CD4-positive, alpha-beta T cell treated with Interleukin-1 beta for 1 hour (primary cell): ENCODE data around the gene ADAM12.
"Not testable (repeated sequence)": the region's sequence is repeated elsewhere in the genome, so short reads cannot be mapped to it uniquely, and the experiment has no call there.

Experiments used
- DNase-seq, 2 donors: peaks; one replicate each; pipeline ENCODE4 v3.0.0-alpha.2; 2020 to 2022

The ADAM12 gene

GRCh38 chr10:126259760-126260479, 128.4 kb downstream of the ADAM12 start:
- no peak for DNase-seq

GRCh38 chr10:126256864-126257263, 131.4 kb downstream of the ADAM12 start:
- DNase-seq = no peak

GRCh38 chr10:126255313-126255712, 133.0 kb downstream of the ADAM12 start:
- DNase-seq = no peak

GRCh38 chr10:126253611-126253998, 134.7 kb downstream of the ADAM12 start:
- no peak for DNase-seq

DNA sequence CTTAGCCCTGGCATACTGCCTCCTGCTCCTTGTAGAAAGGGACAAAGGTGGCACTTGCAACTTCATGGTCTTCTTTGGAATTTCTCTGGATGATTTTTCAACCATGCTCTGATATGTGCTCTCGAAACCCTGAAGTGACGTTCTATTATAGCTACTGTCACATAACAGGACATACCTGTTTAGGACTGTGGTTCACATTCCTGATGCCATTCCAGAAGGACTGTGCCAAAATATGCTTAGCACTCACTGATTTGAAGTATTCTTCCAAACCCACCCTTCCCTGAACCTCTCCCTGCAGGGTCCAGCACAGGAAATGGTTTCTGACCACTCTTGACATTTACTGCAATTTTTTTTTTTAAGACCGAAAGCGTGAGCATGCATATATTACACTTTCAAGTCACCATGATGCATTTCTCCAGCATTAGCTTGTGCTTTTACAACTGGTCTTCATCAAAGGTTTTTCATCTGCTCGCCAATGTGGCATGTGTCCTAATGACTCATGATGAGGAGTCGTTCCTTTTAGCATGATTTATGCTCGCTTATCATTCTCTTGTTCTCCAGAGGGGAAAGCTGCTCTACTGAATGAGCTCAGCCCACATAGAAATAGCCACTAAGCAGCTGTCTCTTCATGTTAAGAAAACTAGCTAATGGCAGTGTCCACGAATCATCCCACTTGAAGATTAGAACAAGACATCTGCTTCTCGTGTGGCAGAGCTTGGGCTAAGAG, 135.2 kb downstream of the ADAM12 start:
- no peak for DNase-seq

GRCh38 chr10:126251778-126252407, 136.4 kb downstream of the ADAM12 start:
- DNase-seq = no peak

GRCh38 chr10:126250527-126251310, 137.6 kb downstream of the ADAM12 start:
- DNase-seq = no peak

DNA sequence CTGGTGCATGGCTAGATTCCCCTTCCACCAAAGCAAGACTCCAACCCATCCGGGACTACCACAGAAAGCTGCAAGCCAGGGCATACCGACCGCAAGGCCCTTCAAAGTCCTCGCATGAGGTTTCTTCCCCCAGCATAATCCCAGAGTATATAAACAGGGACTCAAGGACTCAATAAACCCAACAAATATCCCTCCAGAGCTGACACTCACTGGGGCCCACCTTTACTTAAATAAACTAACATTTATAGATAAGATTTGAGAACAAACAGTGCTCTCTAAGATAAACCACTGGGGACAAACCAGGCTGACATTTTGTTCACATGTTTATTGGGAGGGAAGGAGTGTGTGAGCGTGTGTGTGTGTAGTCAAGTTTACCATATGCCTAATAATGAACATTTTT, 138.2 kb downstream of the ADAM12 start:
- no peak for DNase-seq

- no peak for DNase-seq
Measured at GRCh38 chr10:126247446-126247975, 140.8 kb downstream of the ADAM12 start.

DNA sequence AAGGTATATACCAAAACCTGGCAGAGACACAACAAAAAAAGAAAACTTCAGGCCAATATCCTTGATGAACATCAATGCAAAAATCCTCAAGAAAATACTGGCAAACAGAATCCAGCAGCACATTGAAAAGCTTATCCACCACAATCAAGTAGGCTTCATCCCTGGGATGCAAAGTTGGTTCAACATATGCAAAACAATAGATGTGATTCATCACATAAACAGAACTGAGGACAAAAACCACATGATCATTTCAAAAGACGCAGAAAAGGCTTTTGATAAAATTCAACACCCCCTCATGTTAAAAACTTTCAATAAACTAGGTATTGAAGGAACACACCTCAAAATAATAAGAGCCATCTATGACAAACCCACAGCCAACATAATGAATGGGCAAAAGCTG, 141.9 kb downstream of the ADAM12 start:
- not testable (repeated sequence) for DNase-seq

GRCh38 chr10:126245501-126245900, 142.8 kb downstream of the ADAM12 start:
- no peak for DNase-seq

GRCh38 chr10:126243971-126244370, 144.3 kb downstream of the ADAM12 start:
- no peak for DNase-seq

- DNase-seq = no peak
Measured at GRCh38 chr10:126243306-126243705, 145.0 kb downstream of the ADAM12 start.

GRCh38 chr10:126242397-126243260, 145.6 kb downstream of the ADAM12 start:
- DNase-seq = no peak

GRCh38 chr10:126240483-126240882, 147.8 kb downstream of the ADAM12 start:
- DNase-seq = no peak

- no peak for DNase-seq
Measured at GRCh38 chr10:126239844-126240243, 148.4 kb downstream of the ADAM12 start.

GRCh38 chr10:126235979-126236851, 152.1 kb downstream of the ADAM12 start:
- no peak for DNase-seq

DNA sequence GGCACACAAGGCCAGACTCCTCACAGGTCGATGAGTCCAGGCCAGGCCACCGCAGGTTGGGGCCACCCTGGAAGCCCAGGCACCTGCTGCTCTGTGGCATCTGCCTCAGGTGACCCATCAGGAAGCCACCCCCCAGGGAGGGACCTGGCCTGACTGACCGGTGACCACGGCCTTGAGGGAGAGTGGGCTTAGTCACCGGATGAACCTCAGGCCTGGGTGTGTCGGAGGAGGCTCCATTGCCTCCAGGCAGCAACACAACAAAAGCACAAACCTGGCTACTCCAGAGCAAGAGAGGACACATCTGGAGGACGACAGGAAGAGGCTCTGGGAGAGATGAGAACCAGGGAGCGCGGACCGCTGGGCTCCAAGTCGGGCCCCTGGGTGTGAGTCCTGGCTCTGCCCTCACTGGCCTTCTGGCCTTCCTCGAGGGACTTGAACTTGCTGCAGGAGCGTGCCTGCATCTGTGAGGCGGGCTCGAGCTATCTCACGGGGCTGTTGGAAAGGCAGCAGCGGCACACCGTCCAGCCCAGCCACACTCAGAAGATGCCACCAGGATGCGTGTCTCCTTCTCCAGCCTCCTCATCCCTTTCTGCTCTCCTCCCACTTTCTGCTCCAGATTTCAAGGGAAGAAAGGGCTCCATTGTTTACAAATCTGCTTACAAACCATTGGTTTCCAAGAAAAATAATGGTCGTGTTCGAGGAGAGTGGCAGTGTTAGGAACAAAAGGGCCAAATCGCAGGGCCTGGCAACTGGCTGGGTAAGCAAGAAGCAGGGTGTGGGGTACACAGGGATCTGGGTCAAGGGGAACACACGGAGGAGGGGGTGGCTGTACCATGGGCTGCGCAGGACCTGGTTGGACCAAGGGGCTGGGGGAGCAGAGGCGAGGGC, 152.9 kb downstream of the ADAM12 start:
- DNase-seq = no peak

- no peak for DNase-seq
Measured at GRCh38 chr10:126234630-126235029, 153.6 kb downstream of the ADAM12 start.
